ENCODE data around the gene ZNF423. TPM values are rescaled to one million over a fixed set of nuclear protein-coding genes. Genes with fewer than 3 reads are reported as not detected.
"Not testable (repeated sequence)": the region's sequence is repeated elsewhere in the genome, so short reads cannot be mapped to it uniquely, and the experiment has no call there.

The ZNF423 gene
- total RNA-seq, 3 donors from 2014 or later = 0.03 TPM; not detected in 2

DNA sequence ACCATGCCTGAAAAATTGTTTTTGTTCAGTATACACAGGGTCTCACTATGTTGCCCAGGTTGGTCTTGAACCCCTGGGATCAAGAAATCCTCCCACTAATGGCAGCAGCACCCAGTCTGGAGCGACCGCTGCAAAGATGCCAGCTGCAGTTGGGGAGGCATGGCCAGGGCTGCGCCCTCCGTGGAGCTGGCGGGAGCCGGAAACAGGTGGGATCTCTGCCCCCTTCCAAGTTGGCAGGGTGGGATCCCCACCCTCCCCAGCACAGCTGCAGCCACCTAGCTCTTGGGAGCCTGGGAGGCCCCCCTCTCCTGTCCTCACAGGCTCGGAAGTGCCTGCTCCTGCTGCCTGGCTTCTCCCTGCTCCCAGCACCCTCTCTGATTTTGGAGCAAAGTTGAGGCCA is 176.8 kb downstream of the ZNF423 start:
- ATAC-seq (no peak), DNase-seq (no peak)
- Mint-ChIP-seq H3K9me3 (no peaks in the 10 kb centered on the region), H3K36me3 (ENCODE audit: insufficient read depth) (no peaks in the 10 kb centered on the region), H3K27me3 (ENCODE audit: low read depth) (no peaks in the 10 kb centered on the region), H3K4me1 (ENCODE audit: low read depth) (no peaks in the 10 kb centered on the region), H3K4me3 (no peak overlapping the region)

- H3K4me3 Mint-ChIP-seq; H3K4me1 Mint-ChIP-seq (ENCODE audit: low read depth); H3K36me3 Mint-ChIP-seq (ENCODE audit: insufficient read depth); ATAC-seq; H3K27me3 Mint-ChIP-seq (ENCODE audit: low read depth); DNase-seq; H3K9me3 Mint-ChIP-seq: not testable (repeated sequence)
Observed at GRCh38 chr16:49677661-49678060, 178.3 kb downstream of the ZNF423 start.

DNA sequence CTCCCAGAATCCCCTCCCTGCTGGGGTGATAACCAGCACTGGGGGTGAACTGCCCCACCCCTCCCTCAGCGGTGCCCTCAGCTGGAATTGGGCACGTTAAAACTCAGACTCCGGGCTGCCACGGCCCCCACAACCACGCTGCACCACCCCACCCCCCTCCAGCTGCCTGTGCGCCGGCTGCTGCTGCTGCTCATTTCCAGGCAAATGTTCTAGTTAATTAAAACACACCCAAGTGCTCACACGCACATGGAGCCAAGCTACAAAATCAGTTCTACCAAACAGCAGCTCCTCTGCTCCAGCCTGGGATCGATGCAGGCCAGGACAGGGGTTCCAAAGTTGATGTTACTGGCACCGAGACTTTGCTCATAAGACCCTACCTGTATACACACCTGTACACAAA is 180.5 kb downstream of the ZNF423 start:
- Mint-ChIP-seq H3K9me3 (no peaks in the 10 kb centered on the region), H3K36me3 (ENCODE audit: insufficient read depth) (no peaks in the 10 kb centered on the region), H3K4me3 (no peak overlapping the region), H3K27me3 (ENCODE audit: low read depth) (no peaks in the 10 kb centered on the region), H3K4me1 (ENCODE audit: low read depth) (no peaks in the 10 kb centered on the region)
- no peak for ATAC-seq
- no peak for DNase-seq

DNA sequence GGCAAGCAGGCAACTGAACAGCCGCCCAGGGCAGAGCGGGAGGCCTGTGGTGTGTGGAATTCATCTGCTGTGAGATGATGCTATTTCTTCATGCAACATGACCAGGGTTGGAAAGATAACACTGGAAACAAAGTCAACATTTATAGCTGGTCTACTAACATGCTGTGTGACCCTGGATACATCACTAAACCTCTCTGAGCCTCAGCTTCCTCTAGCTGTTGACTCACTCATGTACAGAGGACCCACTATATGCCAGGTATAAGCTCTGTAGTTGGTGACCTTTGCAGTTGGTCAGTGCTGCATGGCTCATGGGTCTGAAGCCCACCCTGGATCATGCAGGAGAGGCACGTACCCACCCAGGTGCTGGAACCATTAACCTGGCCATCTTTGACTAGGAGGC is 180.9 kb downstream of the ZNF423 start:
- ATAC-seq (no peak), DNase-seq (no peak)
- H3K4me1 Mint-ChIP-seq (ENCODE audit: low read depth) = no peaks in the 10 kb centered on the region
- no peak overlapping the region for H3K4me3 Mint-ChIP-seq
- H3K27me3 Mint-ChIP-seq (ENCODE audit: low read depth) = no peaks in the 10 kb centered on the region
- no peaks in the 10 kb centered on the region for H3K9me3 Mint-ChIP-seq
- H3K36me3 Mint-ChIP-seq (ENCODE audit: insufficient read depth) = no peaks in the 10 kb centered on the region

GRCh38 chr16:49674351-49674851 is 181.5 kb downstream of the ZNF423 start:
- Mint-ChIP-seq H3K9me3 (no peaks in the 10 kb centered on the region), H3K4me3 (no peak overlapping the region), H3K4me1 (ENCODE audit: low read depth) (no peaks in the 10 kb centered on the region)

GRCh38 chr16:49673442-49673841 is 182.5 kb downstream of the ZNF423 start:
- ATAC-seq (no peak), DNase-seq (no peak)
- Mint-ChIP-seq H3K27me3 (ENCODE audit: low read depth) (no peaks in the 10 kb centered on the region), H3K36me3 (ENCODE audit: insufficient read depth) (no peaks in the 10 kb centered on the region), H3K4me1 (ENCODE audit: low read depth) (no peaks in the 10 kb centered on the region), H3K4me3 (no peak overlapping the region), H3K9me3 (no peaks in the 10 kb centered on the region)

More at GRCh38 chr16:49674351-49674851, 181.5 kb downstream of the ZNF423 start:
- Mint-ChIP-seq H3K36me3 (ENCODE audit: insufficient read depth) (no peaks in the 10 kb centered on the region), H3K27me3 (ENCODE audit: low read depth) (no peaks in the 10 kb centered on the region)
- DNase-seq = no peak
- ATAC-seq = no peak

- Mint-ChIP-seq H3K36me3 (ENCODE audit: insufficient read depth) (no peaks in the 10 kb centered on the region), H3K9me3 (no peaks in the 10 kb centered on the region), H3K4me3 (no peak overlapping the region), H3K27me3 (ENCODE audit: low read depth) (no peaks in the 10 kb centered on the region), H3K4me1 (ENCODE audit: low read depth) (no peaks in the 10 kb centered on the region)
- DNase-seq (no peak), ATAC-seq (no peak)
Observed at GRCh38 chr16:49672753-49673152, 183.2 kb downstream of the ZNF423 start.

DNA sequence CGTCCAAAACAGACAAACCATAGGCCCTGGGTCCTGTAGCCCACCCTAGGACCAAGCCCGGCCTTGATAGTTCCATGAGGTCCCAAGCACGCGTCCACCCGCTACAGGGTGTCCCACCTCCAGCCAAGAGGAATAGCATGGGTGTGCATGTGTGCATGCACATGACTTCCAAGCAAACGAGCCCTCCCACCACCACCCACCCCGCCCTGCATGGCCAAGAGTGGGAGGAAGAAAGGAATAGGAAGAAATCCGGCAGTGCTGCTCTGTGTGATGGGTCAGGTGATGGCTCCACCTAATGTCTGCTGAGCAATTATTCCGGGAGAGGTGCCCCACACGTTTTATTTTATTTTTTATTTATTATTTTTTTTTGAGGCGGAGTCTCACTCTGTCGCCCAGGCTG is 184.6 kb downstream of the ZNF423 start:
- H3K27me3 Mint-ChIP-seq (ENCODE audit: low read depth) = no peaks in the 10 kb centered on the region
- ATAC-seq = no peak
- no peaks in the 10 kb centered on the region for H3K9me3 Mint-ChIP-seq
- no peaks in the 10 kb centered on the region for H3K4me1 Mint-ChIP-seq (ENCODE audit: low read depth)
- no peak overlapping the region for H3K4me3 Mint-ChIP-seq
- H3K36me3 Mint-ChIP-seq (ENCODE audit: insufficient read depth) = no peaks in the 10 kb centered on the region
- DNase-seq = no peak

DNA sequence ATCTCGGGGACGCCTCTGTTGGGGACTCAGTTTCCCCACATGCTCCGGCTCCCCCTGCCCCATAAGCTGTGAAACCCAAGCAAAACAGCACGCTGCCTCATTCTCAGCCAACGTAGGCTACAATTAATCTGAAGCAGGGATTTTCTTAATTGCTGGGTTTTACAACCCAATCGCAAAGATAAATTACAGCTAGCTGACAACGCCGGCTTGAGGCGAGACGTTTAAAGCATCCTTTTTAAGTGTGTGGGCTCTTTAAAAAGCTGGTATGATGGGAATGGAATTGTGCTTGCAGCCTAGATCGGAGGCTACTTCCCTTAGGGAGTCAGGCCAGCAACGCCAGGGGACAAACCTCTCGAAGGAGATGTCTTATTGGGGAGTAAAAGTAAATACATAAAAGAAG is 185.3 kb downstream of the ZNF423 start:
- no peaks in the 10 kb centered on the region for H3K27me3 Mint-ChIP-seq (ENCODE audit: low read depth)
- DNase-seq (no peak), ATAC-seq (no peak)
- no peaks in the 10 kb centered on the region for H3K36me3 Mint-ChIP-seq (ENCODE audit: insufficient read depth)
- H3K4me3 Mint-ChIP-seq = no peak overlapping the region
- H3K4me1 Mint-ChIP-seq (ENCODE audit: low read depth) = no peaks in the 10 kb centered on the region
- no peaks in the 10 kb centered on the region for H3K9me3 Mint-ChIP-seq

DNA sequence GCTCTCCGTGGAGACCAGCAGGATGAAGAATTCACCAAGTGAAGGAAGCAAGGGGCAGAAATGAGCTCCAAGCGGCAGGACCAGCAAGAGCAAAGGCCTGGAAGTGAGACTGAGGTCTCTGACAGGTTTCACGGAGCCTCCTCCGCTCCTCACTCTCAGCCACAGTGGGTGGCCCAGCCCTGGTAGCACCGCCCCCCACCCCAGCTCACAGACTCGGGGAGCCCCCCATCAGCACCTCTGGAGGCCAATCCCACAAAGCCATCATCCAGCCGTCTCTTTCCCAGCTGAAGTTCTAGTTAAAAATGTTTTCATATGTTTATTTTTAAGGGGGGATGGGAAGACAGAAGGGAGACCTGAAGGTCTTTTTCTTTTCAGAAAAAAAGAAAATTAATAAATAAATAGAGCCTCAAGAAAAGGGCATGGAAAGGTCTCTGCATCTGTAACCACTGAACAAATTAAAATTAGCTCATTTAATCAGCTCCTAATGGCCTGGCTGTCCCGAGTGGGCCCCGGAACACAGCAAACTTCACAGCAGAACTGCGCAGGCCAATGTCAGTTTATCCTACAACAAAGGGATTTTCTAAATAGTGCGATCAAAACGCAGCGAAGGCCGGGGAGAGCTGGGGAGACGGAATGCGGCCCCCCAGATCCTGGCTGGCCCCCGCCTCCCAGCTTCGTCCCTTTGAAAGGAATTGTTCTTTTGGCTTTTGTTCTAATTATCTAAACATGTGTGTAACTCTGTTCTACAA is 190.3 kb downstream of the ZNF423 start:
- H3K27me3 Mint-ChIP-seq (ENCODE audit: low read depth) = no peaks in the 10 kb centered on the region
- H3K4me3 Mint-ChIP-seq = no peak overlapping the region
- no peaks in the 10 kb centered on the region for H3K4me1 Mint-ChIP-seq (ENCODE audit: low read depth)
- H3K36me3 Mint-ChIP-seq (ENCODE audit: insufficient read depth) = no peaks in the 10 kb centered on the region
- DNase-seq (no peak), ATAC-seq (no peak)
- no peaks in the 10 kb centered on the region for H3K9me3 Mint-ChIP-seq

- H3K4me3 Mint-ChIP-seq = no peak overlapping the region
- H3K27me3 Mint-ChIP-seq (ENCODE audit: low read depth) = no peaks in the 10 kb centered on the region
- H3K4me1 Mint-ChIP-seq (ENCODE audit: low read depth) = no peaks in the 10 kb centered on the region
- ATAC-seq = no peak
- DNase-seq = no peak
- no peaks in the 10 kb centered on the region for H3K9me3 Mint-ChIP-seq
- no peaks in the 10 kb centered on the region for H3K36me3 Mint-ChIP-seq (ENCODE audit: insufficient read depth)
Observed at GRCh38 chr16:49664221-49665215, 191.4 kb downstream of the ZNF423 start.

- Mint-ChIP-seq H3K4me3 (no peak overlapping the region), H3K27me3 (ENCODE audit: low read depth) (no peaks in the 10 kb centered on the region), H3K36me3 (ENCODE audit: insufficient read depth) (no peaks in the 10 kb centered on the region), H3K4me1 (ENCODE audit: low read depth) (no peaks in the 10 kb centered on the region), H3K9me3 (no peaks in the 10 kb centered on the region)
- ATAC-seq (no peak), DNase-seq (no peak)
Observed at GRCh38 chr16:49663081-49664065, 192.5 kb downstream of the ZNF423 start.

- DNase-seq = no peak
- ATAC-seq = no peak
- Mint-ChIP-seq H3K9me3 (no peaks in the 10 kb centered on the region), H3K27me3 (ENCODE audit: low read depth) (no peaks in the 10 kb centered on the region), H3K36me3 (ENCODE audit: insufficient read depth) (no peaks in the 10 kb centered on the region), H3K4me1 (ENCODE audit: low read depth) (no peaks in the 10 kb centered on the region), H3K4me3 (no peak overlapping the region)
Observed at GRCh38 chr16:49662569-49662968, 193.3 kb downstream of the ZNF423 start.
